Measurements from ENCODE around the gene VENTX.
A peak's percentile ranks its signal among the peaks of the same experiment; 100 is the strongest.
"Not testable (repeated sequence)": the region's sequence is repeated elsewhere in the genome, so short reads cannot be mapped to it uniquely, and the experiment has no call there.

Gene VENTX

DNA sequence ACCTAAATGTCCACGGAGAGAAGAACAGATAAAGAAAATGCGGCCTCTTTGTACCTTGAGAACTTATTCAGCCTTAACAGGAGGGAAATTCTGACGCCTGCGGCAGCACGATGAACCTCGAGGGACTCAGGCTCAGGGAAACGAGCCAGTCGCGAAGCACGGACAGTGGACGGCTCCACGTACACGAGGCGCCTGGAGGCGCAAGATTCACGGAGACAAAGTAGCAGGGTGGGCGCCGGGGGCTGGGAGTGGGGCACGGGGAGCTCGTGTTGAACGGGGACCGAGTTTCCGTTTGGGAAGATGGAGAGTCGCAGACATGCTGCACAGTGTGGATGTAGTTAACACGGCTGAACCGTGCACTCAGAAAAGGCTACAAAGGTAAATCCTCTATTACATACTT, 20.9 kb upstream of the VENTX start:
- no peak for DNase-seq (ENCODE audit: low spot score)

DNA sequence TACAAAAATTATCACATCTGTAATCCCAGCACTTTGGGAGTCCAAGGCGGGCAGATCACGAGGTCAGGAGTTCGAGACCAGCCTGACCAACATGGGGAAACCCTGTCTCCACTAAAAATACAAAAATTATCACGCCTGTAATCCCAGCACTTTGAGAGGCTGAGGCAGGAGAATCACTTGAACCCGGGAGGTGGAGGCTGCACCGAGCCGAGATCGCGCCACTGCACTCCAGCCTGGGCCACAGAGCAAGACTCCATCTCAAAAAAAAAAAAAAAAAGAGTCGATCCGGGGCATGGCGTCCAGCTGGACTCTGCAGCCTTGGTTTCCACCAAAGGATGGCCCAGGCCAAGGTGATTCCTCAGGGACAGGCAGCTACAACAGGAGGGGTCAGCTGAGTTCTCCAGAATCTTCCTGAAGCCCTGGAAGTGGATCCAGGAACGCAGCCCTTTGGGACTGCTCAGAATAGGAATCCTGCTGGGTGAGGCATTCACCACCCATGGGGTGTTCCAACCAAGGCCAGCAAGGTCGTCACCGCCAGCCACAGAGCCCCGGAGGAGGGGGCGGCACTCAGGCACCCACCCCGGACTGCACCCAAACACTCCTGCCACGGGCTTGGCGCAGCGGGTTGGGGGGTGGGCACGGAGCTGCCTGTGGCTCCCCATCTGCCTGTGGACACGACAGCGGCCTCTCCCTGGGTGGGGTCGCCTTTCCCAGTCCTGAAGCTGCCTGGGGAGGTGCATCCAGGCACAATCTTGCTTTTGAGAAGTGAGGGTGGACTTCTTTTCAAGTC, 19.7 kb upstream of the VENTX start:
- DNase-seq (ENCODE audit: low spot score), result no peak

DNA sequence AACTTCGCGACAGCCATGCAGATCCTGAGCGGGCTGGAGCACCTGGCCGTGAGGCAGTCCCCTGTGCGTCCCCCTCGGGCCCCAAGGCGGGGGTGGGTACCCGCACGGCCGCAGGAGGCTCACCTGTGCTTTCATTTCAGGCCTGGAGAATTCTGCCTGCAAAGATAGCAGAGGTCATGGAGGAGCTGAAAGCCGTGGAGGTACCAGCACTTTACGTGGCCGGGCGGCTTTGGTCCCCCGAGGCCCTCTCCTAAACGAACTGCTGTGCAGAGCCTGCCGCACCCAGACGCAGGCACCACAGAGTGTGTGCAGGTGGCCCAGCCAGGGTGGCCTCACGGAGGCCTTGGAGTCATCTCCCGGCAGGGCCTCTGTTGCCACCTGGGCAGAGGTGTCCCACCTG, 18.8 kb upstream of the VENTX start:
- DNase-seq (ENCODE audit: low spot score), result no peak

DNA sequence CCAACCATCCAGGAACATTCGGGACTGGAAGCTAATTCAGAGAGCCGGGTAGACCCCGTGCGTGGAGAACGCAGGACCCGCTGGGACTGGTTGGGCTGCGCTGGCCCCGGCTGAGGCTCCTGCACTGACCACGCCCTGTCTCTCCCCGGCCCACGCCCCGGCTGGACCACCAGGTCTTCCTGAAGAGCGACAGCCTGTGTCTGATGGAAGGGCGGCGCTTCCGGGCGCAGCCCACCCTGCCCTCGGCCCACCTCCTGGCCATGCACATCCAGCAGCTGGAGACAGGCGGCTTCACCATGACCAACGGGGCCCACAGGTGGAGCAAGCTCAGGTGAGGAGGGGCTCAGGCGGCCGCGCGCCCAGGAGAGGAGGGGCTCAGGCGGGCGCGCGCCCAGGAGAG, 17.9 kb upstream of the VENTX start:
- DNase-seq (ENCODE audit: low spot score), result no peak

DNA sequence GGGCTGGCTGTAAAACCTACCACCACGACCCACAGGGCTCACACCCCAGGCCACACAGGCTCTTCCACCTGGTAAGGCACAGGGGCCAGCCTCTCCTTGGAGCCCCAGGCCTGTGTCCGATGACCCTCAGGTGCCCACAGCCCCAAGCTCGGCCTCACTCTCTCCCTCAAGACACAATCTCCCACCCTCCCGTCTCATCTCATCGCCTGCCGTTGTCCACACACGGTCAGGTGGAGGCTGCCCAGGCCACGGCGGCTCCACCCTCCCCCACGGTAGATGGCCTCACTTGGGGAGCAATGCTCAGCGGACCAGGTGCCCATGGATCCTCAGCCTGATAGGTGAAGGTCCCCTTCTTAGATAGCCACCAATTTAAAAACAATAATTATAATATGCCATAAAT, 16.3 kb upstream of the VENTX start:
- no peak for DNase-seq (ENCODE audit: low spot score)

DNA sequence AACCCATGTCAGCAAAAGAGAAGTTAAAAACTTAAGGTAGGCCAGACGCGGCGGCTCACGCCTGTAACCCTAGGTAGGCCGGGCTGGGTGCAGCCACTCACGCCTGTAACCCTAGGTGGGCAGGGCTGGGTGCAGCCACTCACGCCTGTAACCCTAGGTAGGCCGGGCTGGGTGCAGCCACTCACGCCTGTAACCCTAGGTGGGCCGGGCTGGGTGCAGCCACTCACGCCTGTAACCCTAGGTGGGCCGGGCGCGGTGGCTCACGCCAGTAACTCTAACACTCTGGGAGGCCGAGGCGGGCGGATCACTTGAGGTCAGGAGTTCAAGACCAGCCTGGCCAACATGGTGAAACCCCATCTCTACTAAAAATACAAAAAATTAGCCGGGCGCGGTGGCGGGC, 15.9 kb upstream of the VENTX start:
- DNase-seq (ENCODE audit: low spot score), result not testable (repeated sequence)

DNA sequence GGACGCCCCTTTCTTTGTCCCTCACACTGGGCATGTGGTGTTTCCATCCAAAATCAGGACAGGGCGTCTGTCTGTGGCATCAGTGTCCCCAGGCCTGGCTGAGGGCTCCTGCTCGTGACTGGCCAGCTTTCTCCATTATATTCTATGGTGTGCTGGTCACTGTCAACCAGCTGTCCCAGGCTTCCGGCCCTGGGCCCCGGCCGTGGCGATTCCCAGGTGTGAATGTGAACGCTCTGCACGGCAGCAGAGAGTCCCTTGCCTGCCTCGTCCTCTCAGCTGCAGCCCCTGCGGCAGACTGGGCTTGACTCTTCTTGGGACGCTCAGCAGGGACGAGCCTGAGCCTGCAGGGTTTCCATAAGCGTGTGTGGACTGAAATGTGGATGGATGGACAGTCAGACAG, 13.6 kb upstream of the VENTX start:
- no peak for DNase-seq (ENCODE audit: low spot score)

DNA sequence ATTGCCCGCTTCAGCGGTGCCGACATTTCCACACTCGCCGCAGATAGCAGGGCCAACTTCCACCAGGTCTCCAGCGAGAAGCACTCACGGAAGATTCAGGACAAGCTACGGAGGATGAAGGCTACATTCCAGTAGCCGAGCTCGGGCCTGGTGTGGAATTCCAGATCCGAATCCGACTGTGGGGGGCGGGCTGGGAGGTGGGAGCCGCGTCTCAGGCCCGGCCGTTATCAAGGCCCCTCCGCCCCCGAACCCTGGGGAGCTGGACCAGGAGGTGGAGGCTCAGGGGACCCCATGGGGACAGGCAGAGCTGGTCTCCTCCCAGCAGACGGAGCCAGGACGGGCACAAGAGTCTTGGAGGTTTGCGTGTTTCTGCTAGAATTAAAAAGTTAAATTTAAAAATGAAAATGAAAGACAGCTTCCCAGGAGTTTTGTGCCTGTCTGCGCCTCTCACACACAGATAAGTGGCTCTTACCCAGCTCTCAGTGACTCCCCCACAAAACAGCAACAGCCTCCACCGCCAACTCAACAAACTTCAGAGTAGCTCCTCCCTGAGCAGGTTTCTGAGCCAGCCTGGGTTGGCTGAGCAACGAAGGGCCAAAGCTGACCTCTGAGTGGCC, 12.8 kb upstream of the VENTX start:
- no peak for DNase-seq (ENCODE audit: low spot score)

DNA sequence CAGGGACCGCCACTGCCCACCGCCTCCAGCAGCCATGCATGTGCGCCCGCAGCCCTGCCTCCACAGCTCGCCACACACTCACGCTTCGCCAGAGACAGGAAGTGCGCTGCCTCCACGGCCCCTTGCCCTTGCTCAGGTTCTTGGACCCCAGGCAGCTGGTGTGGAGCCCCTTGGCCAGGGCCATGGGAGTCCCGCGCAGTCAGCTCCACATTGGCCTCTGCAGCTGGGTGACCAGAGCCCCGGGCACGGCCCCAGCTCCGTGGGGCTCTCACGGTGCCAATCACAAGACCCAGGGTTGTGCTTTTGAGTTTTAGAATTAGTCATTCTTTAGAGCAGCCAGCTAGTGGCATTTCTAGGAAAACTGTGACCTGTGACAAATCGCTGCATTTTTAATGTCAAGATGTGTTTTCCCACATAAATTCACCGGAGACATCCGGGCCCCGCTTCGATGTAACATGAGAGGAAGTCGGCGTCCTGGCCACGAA, 11.9 kb upstream of the VENTX start:
- peak; percentile 18 for DNase-seq (ENCODE audit: low spot score)

DNA sequence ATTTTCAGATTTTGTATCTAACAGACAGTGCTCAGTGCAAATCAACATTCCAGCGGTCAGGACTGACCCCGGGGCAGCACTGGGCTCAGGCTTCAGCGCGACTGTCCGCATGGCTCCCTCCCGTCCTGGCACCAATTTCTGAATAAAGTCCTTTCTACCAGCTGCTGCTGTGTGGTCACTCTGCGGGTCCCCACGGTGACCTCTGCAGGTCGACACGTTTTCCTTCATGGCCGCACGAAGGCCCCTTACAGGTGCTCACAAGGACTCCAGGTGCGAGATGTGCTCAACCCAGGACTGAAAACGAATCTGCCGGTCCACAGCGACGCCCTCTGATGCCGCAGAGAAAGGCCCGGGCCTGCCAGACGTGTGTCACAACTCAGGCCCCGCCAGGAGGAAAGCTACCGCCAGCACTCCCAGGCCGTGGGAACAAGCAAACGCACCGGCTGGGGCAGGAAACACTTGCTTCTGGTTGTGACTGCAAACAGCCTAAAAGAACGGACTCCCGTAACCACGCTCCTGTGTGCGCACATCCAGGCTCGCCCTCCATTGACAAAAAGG, 11.3 kb upstream of the VENTX start:
- no peak for DNase-seq (ENCODE audit: low spot score)

DNA sequence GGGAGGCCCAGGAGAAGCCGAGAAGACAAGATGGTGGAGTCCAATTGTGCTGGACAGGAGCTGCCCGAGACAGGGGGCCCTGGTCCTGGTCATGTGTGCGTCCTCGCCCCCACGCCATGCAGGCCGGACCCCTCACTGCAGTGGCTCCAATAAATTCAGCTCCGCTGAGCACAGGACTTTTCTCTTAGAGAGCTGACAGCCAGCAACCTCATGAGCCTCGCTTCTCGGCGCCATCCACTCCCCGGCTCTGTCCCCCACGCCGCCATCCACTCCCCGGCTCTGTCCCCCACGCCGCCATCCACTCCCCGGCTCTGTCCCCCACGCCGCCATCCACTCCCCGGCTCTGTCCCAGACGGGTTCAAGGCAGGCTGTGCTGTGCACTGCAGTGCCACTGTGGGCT, 10.4 kb upstream of the VENTX start:
- DNase-seq (ENCODE audit: low spot score), result no peak

DNA sequence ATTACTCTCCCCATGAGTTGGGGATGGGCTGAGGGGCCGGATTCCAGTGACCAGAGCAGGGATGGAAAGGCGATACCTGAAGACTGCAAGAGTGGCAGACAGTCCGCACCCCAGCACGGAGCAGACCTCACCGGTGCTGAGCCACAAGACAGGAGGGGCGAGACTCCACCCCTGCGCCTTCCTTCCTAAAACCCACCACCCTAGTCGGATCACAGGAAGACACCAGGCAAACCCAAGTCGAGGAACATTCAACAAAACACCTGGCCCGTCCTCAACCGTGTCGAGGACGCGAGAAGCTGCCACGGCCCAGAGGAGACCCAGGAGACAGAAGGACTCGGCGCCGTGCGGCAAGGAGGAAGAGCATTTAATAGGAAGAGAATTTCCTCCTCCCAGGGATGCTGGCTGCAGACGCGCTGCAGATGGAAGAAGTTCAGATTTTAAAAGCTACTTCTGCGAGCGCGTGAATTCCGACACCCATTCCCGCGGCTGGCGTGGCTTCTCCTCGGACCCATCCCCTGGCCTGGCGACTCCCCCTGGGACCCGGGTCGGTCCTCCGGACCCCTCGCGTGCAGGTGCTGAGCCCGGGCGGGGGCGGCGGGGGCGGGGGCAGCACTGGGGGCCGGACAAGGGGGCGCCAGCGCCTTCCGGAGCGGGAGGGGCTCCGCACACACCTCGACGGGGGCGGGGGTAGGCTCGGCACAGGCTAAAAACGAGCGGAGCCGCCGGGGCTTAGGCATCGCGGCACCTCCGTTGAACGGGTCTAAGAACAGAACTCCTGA, 8.2 kb upstream of the VENTX start:
- DNase-seq (ENCODE audit: low spot score), result no peak

DNA sequence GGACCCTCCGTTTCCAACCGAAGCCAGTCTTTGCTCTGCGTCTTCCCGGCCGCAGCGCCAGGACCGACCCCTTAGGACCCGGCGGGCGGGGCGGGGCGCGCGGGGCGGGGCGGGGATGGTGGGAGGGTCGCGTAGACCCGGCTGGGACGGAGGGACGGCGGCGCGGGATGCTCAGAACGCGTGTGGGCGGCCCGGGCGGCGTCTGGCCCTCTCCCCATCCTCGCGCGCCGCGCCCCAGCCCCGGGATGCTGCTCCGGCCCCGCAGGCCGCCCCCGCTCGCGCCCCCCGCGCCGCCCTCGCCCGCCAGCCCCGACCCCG, 7.7 kb upstream of the VENTX start, which contains the start of gene UTF1:
UTF1 (plus strand) TSS at position 174 of the 318 bp plus-strand sequence; CDS start at position 246, 72 bp downstream.
- no peak for DNase-seq (ENCODE audit: low spot score)

DNA sequence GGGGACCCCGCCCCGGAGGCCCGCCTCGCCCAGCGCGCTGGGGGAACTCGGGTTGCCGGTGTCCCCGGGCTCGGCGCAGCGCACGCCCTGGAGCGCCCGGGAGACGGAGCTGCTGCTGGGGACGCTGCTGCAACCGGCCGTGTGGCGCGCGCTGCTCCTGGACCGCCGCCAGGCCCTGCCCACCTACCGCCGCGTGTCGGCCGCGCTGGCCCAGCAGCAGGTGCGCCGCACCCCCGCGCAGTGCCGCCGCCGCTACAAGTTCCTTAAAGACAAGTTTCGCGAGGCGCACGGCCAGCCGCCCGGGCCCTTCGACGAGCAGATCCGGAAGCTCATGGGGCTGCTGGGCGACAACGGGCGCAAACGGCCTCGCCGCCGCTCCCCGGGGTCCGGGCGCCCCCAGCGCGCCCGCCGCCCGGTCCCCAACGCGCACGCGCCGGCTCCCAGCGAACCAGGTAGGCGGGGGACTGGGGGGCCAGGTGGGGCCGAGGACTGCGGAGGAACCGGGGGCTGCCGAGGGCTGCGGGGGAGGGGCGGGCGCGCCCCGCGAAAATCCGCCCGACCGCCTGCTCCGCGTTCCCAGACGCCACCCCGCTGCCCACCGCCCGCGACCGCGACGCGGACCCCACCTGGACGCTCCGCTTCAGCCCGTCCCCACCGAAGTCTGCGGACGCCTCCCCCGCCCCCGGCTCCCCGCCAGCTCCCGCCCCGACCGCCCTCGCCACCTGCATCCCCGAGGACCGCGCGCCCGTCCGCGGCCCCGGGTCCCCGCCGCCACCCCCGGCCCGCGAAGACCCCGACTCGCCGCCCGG, 7.1 kb upstream of the VENTX start:
- DNase-seq (ENCODE audit: low spot score), result no peak

DNA sequence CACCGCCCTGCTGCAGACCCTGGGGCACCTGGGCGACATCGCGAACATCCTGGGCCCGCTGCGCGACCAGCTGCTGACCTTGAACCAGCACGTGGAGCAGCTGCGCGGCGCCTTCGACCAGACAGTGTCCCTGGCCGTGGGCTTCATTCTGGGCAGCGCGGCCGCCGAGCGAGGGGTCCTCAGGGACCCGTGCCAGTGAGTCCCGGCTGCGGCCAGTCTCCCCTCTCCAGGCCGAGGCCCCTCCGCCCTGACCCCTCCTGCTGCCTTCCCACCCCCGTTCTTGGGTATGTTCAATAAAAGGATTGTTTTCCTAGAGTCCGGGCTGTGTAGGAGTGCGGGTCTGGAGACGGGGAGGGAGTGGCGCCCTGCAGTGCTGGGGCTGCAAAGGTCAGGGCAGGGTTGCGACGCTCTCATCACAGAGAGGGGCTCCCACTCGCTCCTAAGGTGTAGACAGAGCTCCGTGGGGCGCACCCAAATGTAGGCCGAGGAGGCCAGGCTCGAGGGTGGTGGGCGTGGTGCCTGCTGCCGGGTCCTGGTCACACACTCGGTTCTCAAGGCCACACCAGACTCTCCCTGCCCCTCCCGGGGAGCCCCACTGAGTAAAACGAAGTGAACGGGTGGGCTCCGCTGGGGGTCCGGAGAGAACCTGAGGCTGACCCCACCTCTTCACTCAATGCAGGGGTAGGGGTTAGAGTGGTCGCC, 6.3 kb upstream of the VENTX start:
- DNase-seq (ENCODE audit: low spot score), result no peak

DNA sequence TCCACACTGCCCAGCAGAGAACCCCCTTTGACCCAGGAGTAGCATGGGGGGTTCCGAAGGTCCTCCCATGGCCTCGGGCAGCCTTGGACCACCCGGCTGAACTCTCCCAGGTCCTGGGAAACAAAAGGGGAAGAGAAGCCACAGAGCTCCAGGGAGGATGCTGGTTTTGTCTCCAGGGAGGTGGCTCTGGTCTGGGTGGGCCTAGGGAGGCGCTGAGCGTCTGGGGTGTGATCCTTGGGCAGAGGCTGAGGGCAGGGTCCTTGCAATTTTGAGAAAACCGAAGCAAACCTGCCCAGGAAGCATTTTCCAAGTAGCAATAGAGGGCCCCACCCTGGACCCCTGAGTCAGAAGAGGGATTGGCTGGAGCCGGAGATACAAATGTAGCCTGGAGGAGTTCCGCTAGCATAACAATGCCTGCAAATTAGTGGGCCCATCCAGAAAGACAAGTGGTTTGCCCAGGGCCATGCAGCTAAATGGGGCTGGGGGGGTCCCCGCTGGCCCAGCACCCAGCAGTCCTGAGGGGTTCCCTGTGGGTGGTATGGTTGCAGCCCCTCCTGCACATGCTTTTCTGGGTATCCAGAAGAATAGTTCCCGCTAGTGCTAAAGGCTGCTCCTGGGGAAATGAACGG, 5.6 kb upstream of the VENTX start:
- no peak for DNase-seq (ENCODE audit: low spot score)

DNA sequence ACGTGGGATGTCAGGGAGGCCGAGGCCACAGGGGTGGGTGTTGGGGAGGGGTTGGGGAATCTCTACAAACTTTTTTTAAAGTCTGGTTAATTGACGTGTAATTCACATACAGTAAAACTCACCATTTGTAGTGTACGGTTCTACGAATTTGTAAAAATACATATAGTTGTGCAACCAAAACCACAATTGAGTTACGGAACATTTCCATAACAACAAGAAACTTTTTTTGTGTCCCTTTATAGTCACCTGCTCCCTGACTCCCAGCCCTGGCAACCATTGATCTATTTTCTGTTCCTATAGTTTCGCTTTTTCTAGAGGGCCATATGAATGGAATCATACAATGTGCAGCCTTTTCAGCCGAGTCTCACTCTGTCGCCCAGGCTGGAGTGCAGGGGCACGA, 2.9 kb upstream of the VENTX start:
- not testable (repeated sequence) for DNase-seq (ENCODE audit: low spot score)

DNA sequence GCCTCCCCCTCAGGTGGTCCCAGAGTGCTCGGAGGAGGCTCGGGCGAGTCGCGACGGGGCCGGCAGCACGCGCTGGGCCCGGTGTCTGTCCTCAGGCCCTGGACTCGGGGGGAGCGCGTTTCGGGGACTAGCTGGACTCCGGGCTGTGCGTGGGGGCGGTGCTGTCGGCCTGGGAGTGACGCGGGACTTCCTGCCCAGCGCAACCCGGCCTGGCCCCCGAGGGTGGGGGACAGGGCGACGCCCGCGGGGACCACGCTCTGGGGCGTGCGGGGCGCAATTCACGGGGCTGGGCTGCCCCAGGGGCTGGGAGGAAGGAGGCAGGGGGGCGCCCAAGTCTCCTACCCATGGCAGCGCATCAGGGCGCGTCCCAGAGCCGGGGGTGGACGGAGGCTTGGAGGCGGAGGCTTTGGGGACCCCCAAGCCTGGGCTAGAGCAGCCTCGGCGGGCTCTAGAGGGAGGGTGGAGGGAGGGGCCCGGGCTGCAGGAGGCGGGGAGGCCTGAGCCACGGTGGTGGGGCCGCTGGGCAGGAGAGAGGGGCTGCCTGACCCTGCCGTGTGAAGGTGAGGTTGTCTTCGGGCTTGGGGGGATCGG, 2.3 kb upstream of the VENTX start:
- no peak for DNase-seq (ENCODE audit: low spot score)

DNA sequence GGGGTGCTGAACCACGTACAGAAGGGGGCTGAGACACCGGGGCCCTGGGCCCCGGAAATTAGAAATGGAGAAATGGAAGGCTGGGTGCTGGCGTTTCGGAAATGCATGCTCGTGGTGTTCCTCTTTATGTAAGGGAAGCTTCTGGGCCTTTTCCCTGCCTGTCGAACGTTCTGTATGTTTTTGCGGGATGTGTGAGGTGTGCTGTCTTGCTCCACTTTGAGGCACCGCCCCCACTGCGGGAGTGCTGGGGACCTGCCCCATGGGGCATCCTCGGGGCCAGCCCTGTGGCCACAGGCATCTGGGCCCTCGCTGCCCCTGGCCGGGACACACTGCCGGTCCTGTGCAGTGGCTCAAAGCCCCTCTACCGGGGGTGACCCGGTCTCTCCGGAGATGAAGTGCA, 1.7 kb upstream of the VENTX start:
- no peak for DNase-seq (ENCODE audit: low spot score)

All from CD4-positive, alpha-beta T cell treated with Interleukin-2 at 100 ng/mL for 4 hours (primary cell).